Right atrium auricular region (tissue), 2 donors: ENCODE measurements around the gene KLF9. TPM values are rescaled to one million over a fixed set of nuclear protein-coding genes. Genes with fewer than 3 reads are reported as not detected.
A peak's percentile ranks its signal among the peaks of the same experiment; 100 is the strongest.

Source experiments
- DNase-seq: peaks from one replicate; pipeline ENCODE4 v3.0.0-alpha.2; 2019; ENCODE audit warnings: low spot score
- H3K27ac ChIP-seq, 2 donors: fragments of 200-600 bp; sonication (generic); 1 replicate in 1 of 2; 2 replicates in 1 of 2; pipeline ENCODE4 v1.5.1; 2016 to 2019
- H3K27me3 ChIP-seq, 2 donors: fragments of 200-600 bp; sonication (generic); one replicate each; pipeline versions ENCODE4 v1.5.1 to v1.6.0; 2017 to 2019
- H3K36me3 ChIP-seq: fragments of 200-600 bp; sonication (generic); one replicate; pipeline ENCODE4 v1.5.1; 2016
- H3K4me1 ChIP-seq, 2 donors: fragments of 200-600 bp; sonication (generic); one replicate each; pipeline versions ENCODE4 v1.5.1 to v1.6.0; 2017 to 2019
- H3K4me3 ChIP-seq, 2 donors: fragments of 200-600 bp; sonication (generic); 1 replicate in 1 of 2; 2 replicates in 1 of 2; pipeline ENCODE4 v1.5.1; 2017 to 2019; ENCODE audit warnings: mild to moderate bottlenecking in 1 of 2, moderate library complexity in 1 of 2
- H3K9me3 ChIP-seq, 2 donors: fragments of 200-600 bp; sonication (generic); one replicate each; pipeline ENCODE4 v1.5.1; 2019
- CTCF ChIP-seq, 2 donors: fragments of 200-600 bp; sonication (generic); IDR thresholded peaks; one replicate each; pipeline ENCODE4 v1.5.1; 2019; ENCODE audit warnings: antibody characterized with exemption in 2 of 2
- total RNA-seq, 2 donors: library from RNA; depleted of rRNA; stranded (reverse); fragments of >200 nt; gene quantifications; one replicate each; pipeline ENCODE4 v1.1.0, GENCODE V29; 2016

The KLF9 gene
- total RNA-seq, 2 donors from 2014 or later, result 74.1 to 76.7 TPM

GRCh38 chr9:70367305-70367930, 47.0 kb downstream of the KLF9 start:
- H3K27me3 ChIP-seq, result no peaks in the 10 kb centered on the region
- no peak for TF ChIP-seq CTCF (IDR thresholded peaks at IDR 0.05)
- H3K4me3 ChIP-seq, result no peak overlapping the region
- no peaks in the 10 kb centered on the region for H3K36me3 ChIP-seq
- H3K4me1 ChIP-seq, result no peaks in the 10 kb centered on the region
- H3K9me3 ChIP-seq, result no peaks in the 10 kb centered on the region
- DNase-seq, result no peak
- H3K27ac ChIP-seq, result no peak overlapping the region

GRCh38 chr9:70363760-70364159, 50.7 kb downstream of the KLF9 start:
- no peak for DNase-seq
- H3K27me3 ChIP-seq, result no peaks in the 10 kb centered on the region
- H3K9me3 ChIP-seq, result no peaks in the 10 kb centered on the region
- no peaks in the 10 kb centered on the region for H3K36me3 ChIP-seq
- no peak overlapping the region for H3K4me3 ChIP-seq
- H3K27ac ChIP-seq, result no peak overlapping the region
- H3K4me1 ChIP-seq, result no peaks in the 10 kb centered on the region
- TF ChIP-seq CTCF (IDR thresholded peaks at IDR 0.05), result no peak

- H3K36me3 ChIP-seq, result no peaks in the 10 kb centered on the region
- no peak for DNase-seq
- H3K27me3 ChIP-seq, result no peaks in the 10 kb centered on the region
- no peaks in the 10 kb centered on the region for H3K4me1 ChIP-seq
- no peak overlapping the region for H3K4me3 ChIP-seq
- no peaks in the 10 kb centered on the region for H3K9me3 ChIP-seq
- H3K27ac ChIP-seq, result no peak overlapping the region
- no peak for TF ChIP-seq CTCF (IDR thresholded peaks at IDR 0.05)
These were observed 51.5 kb downstream of the KLF9 start for GRCh38 chr9:70362952-70363351.

- peaks cover 0 to 3% of the 10 kb centered on the region in 2 donors for H3K4me1 ChIP-seq
- no peak for DNase-seq
- H3K36me3 ChIP-seq, result peaks cover 8% of the 10 kb centered on the region
- no peak for TF ChIP-seq CTCF (IDR thresholded peaks at IDR 0.05)
- no peaks in the 10 kb centered on the region for H3K27me3 ChIP-seq
- H3K27ac ChIP-seq, result no peak overlapping the region
- no peaks in the 10 kb centered on the region for H3K9me3 ChIP-seq
- H3K4me3 ChIP-seq, result no peak overlapping the region
These were observed 58.7 kb downstream of the KLF9 start for GRCh38 chr9:70355801-70356200.

- Histone ChIP-seq H3K4me1 (peaks cover 0 to 3% of the 10 kb centered on the region in 2 donors), H3K27ac (no peak overlapping the region), H3K9me3 (no peaks in the 10 kb centered on the region), H3K4me3 (no peak overlapping the region), H3K27me3 (no peaks in the 10 kb centered on the region), H3K36me3 (peaks cover 38% of the 10 kb centered on the region)
- TF ChIP-seq CTCF (IDR thresholded peaks at IDR 0.05), result peak; percentile 62 to 88
- no peak for DNase-seq
These were observed 61.7 kb downstream of the KLF9 start for GRCh38 chr9:70352802-70353201.

- no peak for DNase-seq
- Histone ChIP-seq H3K27ac (peak overlapping the region; percentile 9 to 24), H3K36me3 (peaks cover 41% of the 10 kb centered on the region), H3K27me3 (no peaks in the 10 kb centered on the region), H3K9me3 (no peaks in the 10 kb centered on the region), H3K4me1 (peaks cover 0 to 3% of the 10 kb centered on the region in 2 donors), H3K4me3 (no peak overlapping the region)
- no peak for TF ChIP-seq CTCF (IDR thresholded peaks at IDR 0.05)
These were observed 62.1 kb downstream of the KLF9 start for GRCh38 chr9:70352356-70352755.
